ENCODE measurements around the gene ATP6V1B1.
"Not testable (repeated sequence)": the region's sequence is repeated elsewhere in the genome, so short reads cannot be mapped to it uniquely, and the experiment has no call there.

The ATP6V1B1 gene

DNA sequence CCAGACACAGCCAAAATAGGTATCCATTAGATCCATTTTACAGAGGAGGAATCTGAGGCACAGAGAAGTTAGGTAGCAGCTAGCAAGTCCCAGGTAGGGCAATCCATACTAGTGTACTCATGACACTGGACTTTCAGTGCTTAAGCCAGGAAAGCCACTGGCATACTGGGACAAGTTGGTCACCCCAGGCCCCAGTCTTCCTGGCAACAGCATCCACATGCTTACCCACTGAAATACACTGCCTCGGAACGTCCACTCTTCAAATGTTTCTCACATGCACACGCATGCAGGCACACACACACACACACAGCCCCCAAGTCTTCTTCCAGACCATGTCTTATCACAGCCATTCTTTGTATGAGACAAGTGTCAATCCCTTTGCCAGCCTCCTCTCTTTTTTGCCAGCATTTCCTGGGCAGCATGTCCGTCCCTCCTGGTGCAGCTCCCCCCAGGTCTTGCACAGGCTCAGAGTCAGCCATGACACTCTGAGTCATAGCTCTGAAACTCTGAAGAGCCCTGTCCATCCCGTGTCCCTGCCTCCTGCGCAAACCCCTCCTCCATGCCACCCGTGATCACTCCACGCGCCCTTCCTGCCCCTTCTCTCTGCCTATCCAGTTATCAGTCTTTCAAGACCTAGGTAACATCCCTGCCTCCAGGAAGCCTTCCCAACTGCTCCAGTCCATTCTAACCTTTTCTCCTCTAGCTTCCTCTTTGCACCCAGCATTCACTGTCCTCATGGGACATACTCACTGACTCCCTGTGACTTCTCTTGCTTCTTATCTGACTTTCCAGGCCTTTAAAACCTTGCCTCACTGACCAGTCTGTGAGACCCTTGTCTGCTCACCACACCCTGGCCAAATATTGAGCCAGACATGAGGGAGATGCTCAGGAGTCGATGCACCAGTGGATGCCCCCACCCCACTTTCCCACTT, 69.8 kb downstream of the ATP6V1B1 start:
- no peak for DNase-seq (ENCODE audit: extremely low read depth in 1 of 2, low read depth in 1 of 2)

DNA sequence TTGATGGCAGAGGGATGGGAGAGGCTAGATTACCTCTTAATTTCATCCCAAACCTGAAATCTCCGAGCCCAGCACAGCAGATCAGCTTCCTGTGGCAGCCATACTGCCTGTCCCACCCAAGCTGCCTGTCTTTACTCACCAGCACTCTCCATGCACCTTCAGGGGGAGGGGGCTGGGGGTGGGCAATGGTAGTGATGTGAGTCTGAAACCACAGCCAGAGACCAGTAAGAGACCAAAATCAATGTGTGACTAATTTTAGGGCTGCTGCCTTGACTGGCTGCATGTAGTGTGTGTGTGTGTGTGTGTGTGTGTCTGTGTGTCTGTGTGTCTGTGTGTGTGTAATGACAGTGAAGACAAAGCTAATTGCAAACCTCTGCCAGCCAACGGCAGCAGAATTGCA, 70.6 kb downstream of the ATP6V1B1 start:
- DNase-seq (ENCODE audit: extremely low read depth in 1 of 2, low read depth in 1 of 2): no peak

DNA sequence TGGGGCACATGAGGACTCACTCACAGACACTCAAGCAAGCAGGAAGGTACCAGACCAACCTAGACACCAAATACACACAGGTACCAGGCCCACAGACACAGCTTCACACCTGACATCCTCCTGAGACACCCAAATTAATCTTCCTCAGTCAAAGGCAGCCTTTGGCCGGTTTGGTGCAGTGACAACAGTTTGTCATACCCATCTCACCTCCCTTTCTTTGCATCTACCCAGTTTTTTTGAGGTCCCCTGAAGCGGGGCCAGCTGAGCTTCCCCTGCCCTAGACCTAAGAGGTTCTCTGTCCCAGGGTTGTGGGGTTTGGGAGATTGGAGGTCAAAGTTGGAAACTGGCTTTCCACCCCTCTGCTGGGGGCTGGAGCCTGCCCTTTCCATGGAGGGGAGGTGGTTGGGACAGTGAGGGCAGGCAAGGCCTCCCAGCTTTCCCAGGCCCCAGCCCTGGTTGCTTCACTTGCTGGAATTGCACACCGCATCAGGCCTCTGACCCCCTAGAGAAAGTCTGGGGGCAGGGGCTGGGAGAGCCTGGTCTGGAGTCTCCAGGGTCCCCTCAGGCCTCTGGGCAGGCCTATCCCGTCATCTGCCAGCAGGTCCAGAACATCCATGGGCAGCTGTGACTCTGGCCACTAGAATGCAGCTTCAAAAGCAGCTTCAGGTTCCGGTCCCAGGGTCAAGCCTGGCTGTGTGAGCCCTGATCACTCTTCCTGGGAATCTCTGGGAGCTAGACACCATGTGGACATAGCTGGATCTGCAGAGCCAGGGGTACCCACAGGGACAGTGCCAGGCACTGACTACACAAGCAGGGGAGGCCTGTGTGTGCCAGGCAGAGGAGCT, 71.5 kb downstream of the ATP6V1B1 start:
- no peak for DNase-seq (ENCODE audit: extremely low read depth in 1 of 2, low read depth in 1 of 2)

DNA sequence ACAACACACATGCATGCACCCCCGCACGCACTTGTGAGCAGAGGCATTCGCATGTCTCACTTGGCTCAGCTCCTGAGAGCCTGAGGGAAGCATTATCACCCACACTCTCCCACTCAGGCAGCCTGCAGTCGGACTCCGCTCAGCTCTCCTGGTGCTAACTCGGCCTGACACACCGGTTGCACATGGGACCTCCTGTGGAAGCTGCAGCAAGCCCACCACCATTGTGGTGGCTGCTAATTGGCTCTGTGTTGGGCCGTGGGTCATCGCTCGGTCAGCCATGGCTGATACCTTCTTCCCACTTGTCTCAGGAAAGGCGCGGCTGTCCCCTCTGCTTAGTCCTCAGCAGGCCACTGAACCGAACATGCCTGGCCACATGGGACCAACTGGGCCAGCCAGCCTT, 72.6 kb downstream of the ATP6V1B1 start:
- no peak for DNase-seq (ENCODE audit: extremely low read depth in 1 of 2, low read depth in 1 of 2)

- not testable (repeated sequence) for DNase-seq (ENCODE audit: extremely low read depth in 1 of 2, low read depth in 1 of 2)
These were observed 76.1 kb downstream of the ATP6V1B1 start for GRCh38 chr2:71011786-71012185.

Measured in stimulated activated CD8-positive, alpha-beta memory T cell treated with anti-CD3 and anti-CD28 coated beads, Interleukin-7, amount 100 ng/mL, for 48 hours (primary cell).